ENCODE data around the gene PHLDB1. TPM values are rescaled to one million over a fixed set of nuclear protein-coding genes. Genes with fewer than 3 reads are reported as not detected.

The PHLDB1 gene
- polyA plus RNA-seq, 1 of the 3 experiments (the other 2 are of a cell fraction), result 89.4 TPM

GRCh38 chr11:118656563-118657165 lies 49.2 kb downstream of the PHLDB1 start (continued):
- TF ChIP-seq PBX3 (IDR thresholded peaks at IDR 0.05), result no peak

- no peak overlapping the region for H3K9ac ChIP-seq
- H3K4me3 ChIP-seq (ENCODE audit: low read depth in 2 of 2, low read length in 1 of 2), result no peak overlapping the region
- H3K4me1 ChIP-seq (ENCODE audit: control insufficient read depth in 1 of 2, insufficient read depth in 2 of 2, low read depth in 1 of 2, low read length in 1 of 2), result peaks cover 0 to 12% of the 10 kb centered on the region in 2 experiments; a peak in 1 of 4 replicates
- WGBS (ENCODE audit: low lambda C conversion rate), result 95% methylated on average over 1 of the region's 2 CpGs
- ChIA-PET CTCF (interaction anchor here (1.3 to 9.6 kb wide), 8 partner anchors 12 to 430 kb away, joined by 3 to 144 read pairs (median 6); partner anchors contain the start of gene PHLDB1), POLR2A (interaction anchor here (0.5 to 0.8 kb wide), 2 partner anchors 9 to 377 kb away, joined by 3 read pairs; no protein-coding TSS in a partner anchor)
- TF ChIP-seq ELF1 (IDR thresholded peaks at IDR 0.05), result no peak
- no peak for TF ChIP-seq PBX3 (IDR thresholded peaks at IDR 0.05)
- TF ChIP-seq MEF2A (IDR thresholded peaks at IDR 0.05; ENCODE audit: borderline replicate concordance, low read depth), result no peak
- no peak for TF ChIP-seq RCOR1 (IDR thresholded peaks at IDR 0.05; ENCODE audit: low read length)
- TF ChIP-seq TEAD4 (IDR thresholded peaks at IDR 0.05; ENCODE audit: borderline replicate concordance, insufficient read depth), result no peak
- no peak for TF ChIP-seq POLR2AphosphoS5 (IDR thresholded peaks at IDR 0.05; ENCODE audit: low read depth, low read length)
- TF ChIP-seq SMC3 (IDR thresholded peaks at IDR 0.05; ENCODE audit: low read depth, low read length), result no peak
- no peak for TF ChIP-seq USF2 (IDR thresholded peaks at IDR 0.05; ENCODE audit: borderline replicate concordance, low read depth, low read length)
- no peak for TF ChIP-seq CTCF (IDR thresholded peaks at IDR 0.05)
- no peak for TF ChIP-seq EZH2phosphoT487 (IDR thresholded peaks at IDR 0.05; ENCODE audit: borderline replicate concordance, low read depth)
- no peak for TF ChIP-seq FOXM1 (IDR thresholded peaks at IDR 0.05; ENCODE audit: low read depth)
- TF ChIP-seq FOXJ3 (CRISPR knock-in tag; IDR thresholded peaks at IDR 0.05), result no peak
- no peak for TF ChIP-seq GABPA (IDR thresholded peaks at IDR 0.05; ENCODE audit: low read depth)
- TF ChIP-seq RAD21 (IDR thresholded peaks at IDR 0.05; ENCODE audit: low read length), result no peak
- no peaks in the 10 kb centered on the region for H3K79me2 ChIP-seq (ENCODE audit: insufficient read depth)
- no peaks in the 10 kb centered on the region for H3K9me2 ChIP-seq
- peaks cover 15% of the 10 kb centered on the region for H4K20me1 ChIP-seq (ENCODE audit: insufficient read depth)
- no peaks in the 10 kb centered on the region for H3K27me3 ChIP-seq (ENCODE audit: insufficient read depth)
- H2AFZ ChIP-seq (ENCODE audit: low read depth), result no peak overlapping the region
- no peak overlapping the region for H3K27ac ChIP-seq (ENCODE audit: low read depth in 2 of 2, low read length in 1 of 2)
- peaks cover 36 to 54% of the 10 kb centered on the region in 2 experiments for H3K36me3 ChIP-seq (replicated peaks in 1 of 2; ENCODE audit: control insufficient read depth in 1 of 2, insufficient read depth in 2 of 2, low read length in 1 of 2)
- H3F3A ChIP-seq (replicated peaks; ENCODE audit: insufficient read depth), result peaks cover 49% of the 10 kb centered on the region
- peak; percentile 69 for DNase-seq
- H3K4me2 ChIP-seq, result no peak overlapping the region
- H3K9me3 ChIP-seq, result no peaks in the 10 kb centered on the region
Measured at GRCh38 chr11:118657238-118657637, 49.8 kb downstream of the PHLDB1 start.

Data from SK-N-SH (cell line).